DMS153 treated with DMSO at 0.1 percent for 48 hours (cell line): ENCODE results near the gene TMEM156.
"Not testable (repeated sequence)": the region's sequence is repeated elsewhere in the genome, so short reads cannot be mapped to it uniquely, and the experiment has no call there.

Experiments
- DNase-seq: peaks from one replicate; lab custom pipeline; 2025; ENCODE audit not compliant: unreplicated experiment; lab: John Stamatoyannopoulos, UW

TMEM156 gene

DNA sequence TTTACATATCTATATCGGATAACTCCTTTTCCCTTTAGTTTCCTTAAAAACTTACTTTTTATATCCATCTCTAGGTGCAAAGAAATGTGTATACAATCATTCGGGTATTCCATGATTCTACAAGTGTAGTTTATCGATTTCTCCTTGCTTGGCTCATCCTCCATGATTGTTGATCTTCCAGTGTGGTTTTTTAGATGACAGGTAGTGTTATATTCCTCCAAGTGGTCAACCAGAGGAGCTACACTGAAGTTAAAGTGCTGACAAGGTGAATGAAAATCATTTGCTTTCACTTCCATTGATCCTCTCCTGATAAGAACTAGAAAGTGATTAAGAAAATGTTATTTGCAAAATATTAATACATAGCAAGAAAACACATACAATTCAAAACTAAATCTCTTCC, 38.5 kb downstream of the TMEM156 start:
- no peak for DNase-seq

DNA sequence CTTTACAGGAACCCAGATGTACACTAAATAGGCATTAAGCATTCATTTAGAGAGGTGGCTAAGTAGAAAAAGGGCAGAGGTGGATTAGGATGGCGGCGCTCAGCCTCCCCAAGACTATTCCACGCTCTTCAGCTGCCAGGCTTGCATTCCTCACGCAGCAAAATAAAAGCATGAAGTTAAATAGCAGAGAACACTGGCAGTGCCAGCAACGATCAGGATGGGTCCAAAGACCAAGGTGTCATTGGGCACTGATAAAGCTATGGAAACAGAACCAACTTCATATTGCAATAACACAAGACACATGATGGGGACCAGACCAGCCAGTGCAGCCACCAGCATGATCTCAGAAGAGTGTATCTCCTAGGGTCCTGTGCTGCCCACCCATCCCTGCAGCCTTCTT, 42.0 kb downstream of the TMEM156 start:
- DNase-seq = no peak

DNA sequence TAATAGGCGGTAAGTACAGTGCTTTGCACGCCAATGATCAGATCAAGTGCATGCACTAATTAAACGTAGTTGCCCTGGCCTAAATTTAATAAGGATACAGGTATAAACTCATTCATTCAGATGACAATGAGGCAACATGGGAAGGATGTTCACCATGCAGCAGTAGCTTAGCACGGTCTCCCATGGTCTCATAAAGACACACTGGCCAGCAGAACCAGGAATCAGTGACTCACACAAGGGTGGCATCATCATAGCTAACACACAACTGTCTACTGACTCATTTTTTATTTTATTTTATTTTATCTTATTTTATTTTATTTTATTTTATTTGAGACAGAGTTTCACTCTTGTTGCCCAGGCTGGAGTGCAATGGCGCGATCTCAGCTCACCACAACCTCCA, 42.7 kb downstream of the TMEM156 start:
- DNase-seq = no peak

DNA sequence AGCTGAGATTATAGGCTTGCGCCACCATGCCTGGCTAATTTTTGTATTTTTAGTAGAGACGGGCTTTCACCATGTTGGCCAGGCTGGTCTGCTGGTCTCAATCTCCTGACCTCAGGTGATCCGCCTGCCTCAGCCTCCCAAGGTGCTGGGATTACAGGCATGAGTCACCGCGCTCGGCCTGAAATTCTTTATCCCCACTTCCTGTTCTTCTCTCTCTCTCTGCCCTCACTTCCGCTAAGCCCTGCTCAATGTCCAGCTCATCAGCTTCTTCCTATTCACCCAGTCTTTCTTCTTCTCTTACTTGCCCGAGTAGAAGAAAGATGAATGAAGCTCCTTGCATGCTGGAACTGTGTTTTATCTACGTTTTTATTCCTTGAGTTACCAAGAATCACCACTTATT, 43.9 kb downstream of the TMEM156 start:
- not testable (repeated sequence) for DNase-seq

DNA sequence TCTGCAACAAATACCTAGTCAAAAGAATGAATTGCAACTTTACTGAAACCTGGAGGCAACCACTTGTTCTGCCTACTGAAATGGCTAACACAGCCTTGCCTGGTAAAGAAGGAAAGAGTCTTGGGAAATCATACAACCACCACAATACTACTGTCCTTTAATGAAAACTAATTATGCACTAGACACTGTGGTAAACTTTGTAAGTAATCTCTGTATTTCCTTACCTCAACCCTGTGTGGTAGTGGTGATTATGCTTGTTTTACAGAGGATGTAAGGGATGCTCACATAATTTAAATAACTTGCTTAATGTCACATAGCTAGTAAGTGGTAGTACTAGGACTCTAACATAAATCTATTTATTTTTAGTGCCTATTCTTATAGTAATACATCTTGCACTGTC, 44.7 kb downstream of the TMEM156 start:
- DNase-seq = no peak

DNA sequence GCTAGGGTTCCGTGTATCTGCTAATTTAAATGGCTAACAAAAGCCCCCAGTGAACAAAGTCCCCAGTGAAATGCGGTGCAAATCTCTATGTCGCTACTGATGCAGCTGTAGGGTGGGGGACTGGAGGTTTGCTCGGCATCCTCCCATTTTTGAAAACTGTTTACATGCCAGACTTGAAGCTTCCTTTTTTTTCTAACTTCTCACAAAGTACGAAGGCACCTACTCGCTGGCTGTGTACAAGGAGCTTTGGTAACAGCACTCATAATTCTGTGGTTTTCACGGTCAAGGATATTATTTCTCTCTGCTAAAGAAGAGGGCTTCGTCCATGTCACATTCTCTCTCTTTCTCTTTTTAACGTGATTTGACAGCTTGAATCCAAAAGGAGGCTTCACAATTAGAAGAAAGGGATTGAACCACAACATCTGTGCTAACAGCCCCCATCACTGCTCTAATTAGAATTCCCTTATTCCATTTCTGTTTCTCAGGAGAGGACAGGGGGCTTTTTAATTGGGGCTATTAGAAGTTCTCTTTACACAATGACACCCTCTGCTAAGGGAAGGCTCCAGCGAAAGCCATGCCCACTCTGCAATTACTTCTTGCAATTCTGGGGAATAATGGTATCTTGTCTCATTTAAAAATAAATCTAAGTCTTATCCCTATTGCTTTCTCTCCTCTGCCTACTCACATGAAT, 46.7 kb downstream of the TMEM156 start:
- DNase-seq = no peak

DNA sequence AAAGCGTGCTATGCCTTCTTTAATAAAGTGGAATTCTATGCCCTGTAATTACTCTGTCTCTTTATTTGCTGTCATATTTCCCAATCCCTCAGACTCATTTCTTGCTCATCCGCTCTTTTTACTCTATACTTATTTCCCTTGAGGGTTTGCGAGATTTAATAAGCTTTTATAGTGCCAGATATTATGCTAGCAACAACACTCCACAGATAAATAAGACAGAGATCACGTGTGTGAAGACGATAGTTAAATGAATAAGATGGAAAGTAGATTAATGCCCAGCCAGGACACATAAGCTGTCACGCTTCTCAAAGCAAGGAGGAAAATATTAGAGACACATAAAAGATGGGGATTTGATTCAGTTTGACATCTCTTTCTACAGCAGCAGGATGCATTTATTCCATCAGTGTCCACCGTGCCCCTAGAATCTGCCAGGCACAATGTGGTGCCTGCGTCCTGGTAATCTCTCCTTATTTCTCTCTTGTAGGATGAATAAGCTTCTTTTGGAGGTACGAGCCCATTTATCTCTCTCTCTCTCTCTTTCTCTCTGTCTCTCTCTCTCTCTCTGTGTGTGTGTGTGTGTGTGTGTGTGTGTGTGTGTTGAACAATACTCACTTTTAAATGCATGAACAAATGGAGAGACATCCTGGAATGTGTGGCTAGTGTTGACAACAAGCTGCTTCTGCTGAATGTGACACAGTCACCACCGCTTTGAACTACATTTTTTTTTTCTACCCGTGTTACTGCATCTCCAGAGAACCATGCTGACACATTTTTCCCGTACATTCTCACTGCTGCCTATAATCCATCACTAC, 48.2 kb downstream of the TMEM156 start:
- DNase-seq = no peak

DNA sequence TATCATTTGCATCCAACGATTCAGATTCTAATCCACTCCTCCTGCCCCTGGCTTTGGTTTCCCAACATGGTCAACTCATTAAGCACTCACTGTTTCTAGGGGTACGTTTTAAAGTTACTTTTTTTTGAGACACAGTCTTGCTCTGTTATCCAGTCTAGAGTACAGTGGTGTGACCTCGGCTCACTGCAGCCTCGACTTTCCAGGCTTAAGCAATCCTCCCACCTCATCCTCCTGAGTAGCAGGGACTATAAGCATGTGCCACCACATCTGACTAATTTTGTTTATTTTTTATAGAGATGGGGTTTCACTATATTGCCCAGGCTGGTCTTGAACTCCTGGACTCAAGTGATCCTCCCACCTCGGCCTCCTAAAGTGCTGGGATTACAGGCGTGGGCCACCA, 48.9 kb downstream of the TMEM156 start:
- DNase-seq = no peak

DNA sequence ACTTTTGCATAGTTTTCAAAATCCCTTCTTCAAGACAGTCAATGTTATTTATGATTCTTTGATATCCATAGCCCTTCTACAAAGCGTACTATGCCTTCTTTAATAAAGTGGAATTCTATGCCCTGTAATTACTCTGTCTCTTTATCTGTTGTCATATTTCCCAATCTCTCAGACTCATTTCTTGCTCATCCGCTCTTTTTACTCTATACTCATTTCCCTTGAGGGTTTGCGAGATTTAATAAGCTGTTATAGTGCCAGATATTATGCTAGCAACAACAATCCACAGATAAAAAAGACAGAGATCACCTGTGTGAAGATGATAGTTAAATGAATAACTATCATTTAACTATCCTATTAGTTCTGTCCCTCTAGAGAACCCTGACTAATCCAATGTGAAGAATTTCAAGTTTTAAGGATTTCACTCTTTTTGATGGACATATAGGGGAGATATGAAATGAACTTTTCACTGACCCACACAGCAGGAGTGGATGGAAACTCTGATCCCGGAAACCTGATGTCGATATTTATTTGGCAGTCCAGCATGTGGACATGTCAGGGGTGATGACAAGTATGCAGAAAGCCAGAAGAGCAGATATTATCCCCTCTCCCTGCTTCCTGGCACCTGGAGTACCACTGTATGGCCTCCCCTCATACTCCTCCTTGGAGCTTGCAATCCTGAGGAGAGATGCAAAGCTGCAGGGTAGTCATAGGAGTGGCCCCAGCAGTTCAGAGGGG, 49.7 kb downstream of the TMEM156 start:
- no peak for DNase-seq

DNA sequence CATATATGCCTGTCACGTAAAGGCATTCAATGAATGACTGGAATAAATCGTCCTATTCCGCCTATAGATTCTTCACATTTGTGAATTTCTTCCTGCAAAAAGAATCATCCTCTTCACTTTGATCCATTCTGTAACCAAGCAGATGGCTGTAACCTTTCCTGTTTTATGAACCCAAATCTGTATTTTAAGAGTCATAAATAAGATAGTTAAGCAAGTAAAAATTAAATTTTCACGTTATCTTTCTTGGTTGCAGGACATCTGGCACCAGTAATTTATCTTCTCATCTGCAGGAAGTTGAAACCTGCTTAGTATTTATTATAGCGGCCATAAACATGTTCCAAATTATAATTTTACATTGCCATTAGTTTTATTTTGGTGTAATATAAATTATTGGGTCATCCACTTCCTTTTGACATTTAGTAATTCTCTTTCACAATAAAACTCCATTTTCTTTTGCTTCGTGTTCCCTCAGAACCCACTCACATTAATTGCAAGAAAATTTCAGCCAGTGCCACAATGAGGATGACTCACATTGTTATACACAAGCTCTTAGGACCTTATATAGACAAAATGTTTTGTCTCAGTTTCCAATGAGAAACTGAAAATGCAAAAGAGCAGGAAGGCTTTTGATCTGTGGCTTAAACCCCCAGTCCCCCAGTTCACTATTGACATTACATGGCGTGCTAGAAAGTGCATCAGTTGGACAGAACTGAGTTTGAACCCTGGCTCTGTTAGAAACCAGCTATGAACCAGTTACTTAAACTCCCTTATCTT, 51.1 kb downstream of the TMEM156 start:
- no peak for DNase-seq

DNA sequence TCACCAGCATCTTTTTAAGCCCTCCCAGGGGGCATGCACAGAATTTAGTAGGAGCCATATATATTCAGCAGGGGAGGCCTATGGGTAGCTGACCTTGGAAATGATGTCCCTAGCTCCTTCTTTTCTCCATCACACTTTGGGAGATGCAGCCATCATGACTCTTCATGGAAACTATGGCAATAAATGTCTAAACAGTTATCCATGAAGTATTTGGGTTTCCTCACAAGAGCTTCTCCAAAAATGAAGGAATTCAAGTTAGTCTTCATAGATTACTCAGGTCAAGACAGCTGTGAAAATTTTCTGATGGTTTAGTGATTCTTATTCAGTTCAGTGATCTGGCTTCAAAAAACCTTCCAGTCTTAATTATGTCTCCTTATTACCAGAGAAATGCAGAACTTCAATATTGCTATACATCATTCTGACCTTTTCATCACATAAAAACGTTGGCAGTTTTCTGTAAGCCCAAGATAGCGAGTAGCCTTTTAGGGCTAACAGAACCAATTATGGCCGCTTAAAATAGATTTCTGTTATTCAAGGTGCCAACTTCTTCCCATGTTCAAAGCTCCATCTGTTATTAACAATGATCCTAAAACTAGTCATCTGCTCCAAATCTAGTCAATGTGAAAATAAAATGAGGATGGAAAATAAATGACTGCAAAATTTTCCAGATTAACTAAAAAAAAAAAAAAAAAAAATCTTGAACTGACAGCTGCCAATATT, 52.5 kb downstream of the TMEM156 start:
- no peak for DNase-seq

DNA sequence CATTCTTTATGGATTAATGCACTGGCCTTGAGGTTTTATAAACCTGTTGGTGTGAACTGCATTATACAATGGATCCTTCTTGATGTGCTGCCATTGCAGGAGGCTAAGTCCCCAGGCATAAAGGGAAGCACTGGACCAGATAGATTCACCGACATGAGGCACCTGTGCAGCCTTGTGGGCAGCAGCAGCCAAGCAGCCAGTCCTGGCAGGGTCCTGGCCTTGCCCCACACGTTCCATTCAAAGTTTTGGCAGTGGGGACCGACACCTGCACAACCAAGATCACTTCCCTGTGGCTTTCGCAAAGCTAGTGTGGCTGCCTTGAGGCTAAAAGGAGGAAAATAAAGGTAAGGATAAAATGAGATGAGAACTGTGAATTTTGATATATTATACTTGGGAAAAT, 53.1 kb downstream of the TMEM156 start:
- DNase-seq = no peak

DNA sequence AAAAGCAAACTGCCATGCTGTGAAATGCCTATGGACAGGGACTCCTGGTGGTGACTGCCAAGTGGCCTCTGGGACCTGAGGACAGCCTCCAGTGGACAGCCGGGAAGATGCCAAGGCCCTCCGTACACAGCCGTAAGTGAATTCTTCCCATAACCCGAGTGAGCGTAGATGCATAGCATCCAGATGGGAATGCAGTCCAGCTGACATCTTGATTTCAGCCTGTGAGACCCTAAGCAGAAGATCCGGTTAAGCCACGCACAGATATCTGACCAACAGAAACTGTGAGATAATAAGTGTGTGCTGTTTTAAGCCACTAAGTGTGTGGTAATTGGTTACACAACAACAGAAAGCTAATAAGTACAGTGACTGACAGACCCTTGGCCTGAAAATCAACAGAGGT, 55.9 kb downstream of the TMEM156 start:
- no peak for DNase-seq

DNA sequence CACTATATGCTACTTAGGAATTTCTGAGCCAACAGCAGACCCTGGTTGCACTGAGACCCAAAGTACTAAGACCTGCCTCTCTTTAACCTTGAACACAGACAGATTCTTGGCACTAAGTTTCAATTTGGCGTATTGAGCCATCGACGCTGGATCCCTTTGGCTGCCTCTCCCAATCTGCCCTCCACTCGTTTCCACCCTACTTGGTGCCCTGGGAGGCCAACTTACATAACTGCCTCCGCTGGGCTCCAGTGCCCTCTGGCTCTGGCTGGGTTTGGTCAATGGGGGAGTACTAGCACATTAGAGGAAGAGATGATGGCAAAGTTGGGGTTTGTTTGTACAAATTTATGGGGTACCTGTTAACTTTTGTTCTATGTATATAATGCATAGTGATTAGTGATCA, 63.5 kb downstream of the TMEM156 start:
- DNase-seq = no peak

DNA sequence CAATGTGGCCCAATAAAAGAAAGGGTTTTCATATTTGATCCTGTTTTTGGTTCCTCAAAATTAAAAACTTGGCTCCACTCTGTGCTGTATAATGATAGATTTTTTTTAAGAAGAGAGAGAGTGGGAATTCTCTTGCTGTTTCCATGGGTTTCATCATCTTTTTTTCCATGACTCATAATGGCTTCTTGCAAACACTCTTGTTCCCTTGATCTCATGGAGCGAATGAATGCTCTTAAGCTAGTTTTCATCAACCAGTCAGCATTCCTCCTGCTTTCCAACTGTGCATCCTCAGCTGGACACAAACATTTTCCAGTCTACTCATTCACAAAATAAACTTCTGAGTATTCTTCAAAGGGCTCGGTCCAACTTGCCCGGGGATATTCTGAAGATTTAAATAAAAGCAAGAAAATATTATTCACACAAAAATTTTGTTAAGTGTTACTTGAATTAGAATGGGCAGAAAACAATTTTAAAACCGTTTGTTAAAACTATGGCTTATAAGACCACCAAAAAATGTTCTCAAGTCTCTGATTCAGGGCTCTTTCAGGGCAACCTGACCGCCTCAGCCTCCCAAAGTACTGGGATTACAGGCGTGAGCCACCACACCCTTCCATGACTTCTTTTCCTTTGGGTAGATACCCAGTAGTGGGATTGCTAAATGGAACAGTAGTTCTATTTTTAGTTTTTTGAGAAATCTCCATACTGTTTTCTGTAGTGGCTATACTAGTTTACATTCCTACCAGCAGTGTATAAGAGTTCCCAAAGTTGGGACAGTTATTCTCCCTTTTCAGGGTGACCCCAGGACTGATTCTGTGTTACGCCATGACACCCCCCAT, 64.7 kb downstream of the TMEM156 start:
- no peak for DNase-seq

DNA sequence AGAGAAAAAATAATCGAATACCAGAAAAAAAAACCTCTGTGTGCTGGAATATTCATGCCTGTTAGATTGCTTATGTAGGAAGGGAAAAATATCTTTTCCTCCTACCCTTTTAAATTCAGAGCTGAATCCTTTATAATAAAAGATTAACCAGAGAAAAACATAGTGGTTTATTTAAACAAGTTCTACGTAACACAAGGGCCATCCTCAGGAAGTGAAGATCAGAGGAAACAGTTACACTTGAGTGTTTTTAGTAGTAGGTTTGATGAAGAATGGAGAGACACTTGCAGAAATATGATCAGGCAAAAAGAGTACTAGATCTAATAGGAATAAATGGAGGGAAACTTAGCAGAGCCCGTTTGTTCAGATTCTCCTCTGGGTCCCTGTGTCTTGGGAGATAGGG, 66.3 kb downstream of the TMEM156 start:
- DNase-seq = no peak

DNA sequence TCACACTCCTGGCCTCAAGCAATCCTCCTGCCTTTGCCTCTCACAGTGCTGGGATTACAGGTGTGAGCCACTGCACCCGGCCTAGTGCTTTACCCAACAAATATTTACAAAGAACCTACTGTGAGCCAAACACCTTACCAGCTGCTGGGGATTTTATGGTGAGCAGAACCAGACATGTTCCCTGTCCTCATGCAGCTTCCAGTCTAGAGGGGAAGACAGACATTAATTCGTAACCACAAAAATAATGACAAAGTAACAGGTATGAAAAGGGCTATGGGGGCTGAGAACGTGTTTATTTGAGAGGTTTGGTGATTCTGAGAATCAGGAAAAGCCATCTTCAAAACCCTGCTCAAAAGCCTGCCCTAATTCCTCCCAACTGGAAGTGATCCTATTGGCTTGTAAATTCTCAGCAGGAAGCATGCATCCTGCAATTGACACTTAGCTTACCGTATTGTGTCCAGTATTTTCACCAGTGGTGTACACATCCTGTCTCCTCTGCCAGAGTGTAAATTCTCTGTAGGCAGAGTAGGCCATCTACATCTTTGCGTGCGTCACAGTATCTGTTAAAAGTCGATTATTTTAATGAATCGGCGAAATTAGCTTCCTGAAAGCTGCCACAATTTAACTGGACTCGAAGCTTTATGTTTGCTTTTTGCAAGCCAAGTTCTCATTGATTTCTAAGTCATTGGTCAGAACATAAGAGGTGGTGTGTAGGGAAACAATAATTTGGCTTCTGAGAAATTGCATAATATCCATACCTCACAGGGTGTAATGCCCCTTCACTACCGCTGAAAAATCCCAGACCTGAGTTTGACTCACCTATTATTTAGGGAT, 67.0 kb downstream of the TMEM156 start:
- no peak for DNase-seq

DNA sequence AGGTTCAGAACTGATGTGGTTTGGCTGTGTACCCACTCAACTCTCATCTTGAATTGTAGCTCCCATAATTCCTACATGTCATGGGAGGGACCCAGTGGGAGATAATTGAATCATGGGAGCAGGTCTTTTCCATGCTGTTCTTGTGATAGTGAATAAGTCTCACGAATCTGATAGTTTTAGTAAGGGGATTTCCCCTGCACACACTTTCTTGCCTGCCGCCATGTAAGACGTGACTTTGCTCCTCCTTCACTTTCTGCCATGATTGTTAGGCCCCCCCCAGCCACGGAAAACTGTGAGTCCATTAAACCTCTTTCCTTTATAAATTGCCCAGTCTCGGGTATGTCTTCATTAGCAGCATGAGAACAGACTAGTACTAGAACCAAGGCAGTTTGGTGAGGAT, 73.0 kb downstream of the TMEM156 start:
- DNase-seq = not testable (repeated sequence)
